Stomach (tissue), 9 donors: Measurements from ENCODE around the gene GSKIP. TPM values are rescaled to one million over a fixed set of nuclear protein-coding genes. Genes with fewer than 3 reads are reported as not detected.
"Not testable (repeated sequence)": the region's sequence is repeated elsewhere in the genome, so short reads cannot be mapped to it uniquely, and the experiment has no call there.

ENCODE experiments used
- DNase-seq, 2 donors: peaks; one replicate each; pipeline versions ENCODE4 v3.0.0 to v3.0.0-alpha.2; 2013 to 2019
- H3K27ac ChIP-seq, 5 donors: fragments of 200-600 bp in 4 of 5; sonication (generic) in 4 of 5; one replicate each; pipeline ENCODE4 v1.5.1; 2013 to 2019; ENCODE audit warnings: mild to moderate bottlenecking in 1 of 5, moderate library complexity in 1 of 5
- H3K27me3 ChIP-seq, 3 donors: fragments of 200-600 bp; sonication (generic); one replicate each; pipeline ENCODE4 v1.5.1; 2017 to 2019; ENCODE audit warnings: mixed run types in 1 of 3
- H3K36me3 ChIP-seq, 4 donors: fragments of 200-600 bp; sonication (generic); 1 replicate in 3 of 4; 2 replicates in 1 of 4; pipeline ENCODE4 v1.5.1; 2016 to 2019
- H3K4me1 ChIP-seq, 4 donors: fragments of 200-600 bp; sonication (generic); one replicate each; pipeline ENCODE4 v1.5.1; 2016 to 2019
- H3K4me3 ChIP-seq, 4 donors: fragments of 200-600 bp; sonication (generic) in 3 of 4; one replicate each; pipeline ENCODE4 v1.5.1; 2016 to 2019; ENCODE audit warnings: mild to moderate bottlenecking in 1 of 4
- H3K9me3 ChIP-seq, 4 donors: fragments of 200-600 bp; sonication (generic); one replicate each; pipeline ENCODE4 v1.5.1; 2016 to 2019
- EP300 ChIP-seq: sonication (generic); formaldehyde crosslinking; IDR thresholded peaks from one replicate; pipeline ENCODE4 v1.6.1; 2017; ENCODE audit warnings: antibody characterized with exemption
- POLR2A ChIP-seq, 4 donors: fragments of 450-650 bp; IDR thresholded peaks; one replicate each; pipeline ENCODE4 v1.6.1; 2016; ENCODE audit warnings: antibody characterized with exemption in 4 of 4, control low read depth in 2 of 4, mild to moderate bottlenecking in 1 of 4, moderate library complexity in 1 of 4
- POLR2AphosphoS5 ChIP-seq, 3 donors: sonication (generic); formaldehyde crosslinking; IDR thresholded peaks; one replicate each; pipeline ENCODE4 v1.6.1; 2016; ENCODE audit warnings: antibody characterized with exemption in 3 of 3
- WGBS, 5 donors: extraction: QIAGEN DNeasy Blood & Tissue Kit in 3 of 5; methylation state at CpG; one replicate each; pipeline versions ENCODE4 v1.1.5 to v1.1.7; 2013 to 2018; 5-methylcytosine and 5-hydroxymethylcytosine counted together
- intact Hi-C: fragments of 100-400 bp; cut with DNase I; formaldehyde crosslinking; loops from one replicate; pipeline ENCODE4 v1.15.1; 2023; ENCODE audit warnings: low total_unique reads
- polyA plus RNA-seq, 3 donors: library from polyadenylated mRNA; stranded (reverse); fragments of 200-250 nt; gene quantifications; one replicate each; pipeline ENCODE4 v1.2.3, GENCODE V29; 2013
- total RNA-seq, 5 donors: library from RNA; depleted of rRNA; stranded (reverse); fragments of >200 nt; gene quantifications; one replicate each; pipeline versions ENCODE4 v1.1.0 to v1.2.3, GENCODE V29; 2014 to 2016
- TF ChIP-seq, protein P1 (sequence below), 7 experiments: fragments of 450-650 bp in 4 of 7; fragments of 200-600 bp in 3 of 7; sonication (generic) in 3 of 7; IDR thresholded peaks; one replicate each; pipeline ENCODE4 v1.5.1; 2016 to 2019; ENCODE audit warnings: antibody characterized with exemption in 7 of 7, control low read depth in 2 of 7, mild to moderate bottlenecking in 1 of 7
- donor health status: healthy with polysubstance abuse.
- donor health status: Bipolar disorder and iron deficiency.
- donor health status: healthy.

GSKIP gene
- total and polyA plus RNA-seq, 8 donors, result 3.8 to 93.9 (median 12.1) TPM

DNA sequence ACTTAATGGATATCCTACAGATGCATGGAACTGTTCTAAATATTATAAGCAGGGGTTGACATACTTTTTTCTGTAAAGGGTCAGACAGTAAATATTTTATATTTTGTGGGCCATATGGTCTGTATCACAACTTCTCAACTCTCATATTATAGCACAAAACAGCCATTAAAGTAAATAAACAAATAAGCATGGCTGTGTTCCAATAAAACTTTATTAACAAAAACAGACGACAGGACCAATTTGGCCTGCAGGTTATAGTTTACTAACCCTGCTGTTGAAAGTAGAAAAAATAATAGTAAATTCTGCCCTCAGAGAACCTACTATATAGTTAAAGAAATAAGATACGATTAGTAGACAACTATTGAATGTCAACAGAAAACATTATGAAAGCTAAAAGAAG, 17.7 kb upstream of the GSKIP start:
- WGBS, 5 donors, result 88 to 95% (median 93%) methylated on average over 2 of the region's 2 CpGs
- Histone ChIP-seq H3K27me3 (no peaks in the 10 kb centered on the region), H3K36me3 (peaks cover 0 to 31% (median 23%) of the 10 kb centered on the region in 4 donors), H3K4me1 (peaks cover 0 to 9% (median 5%) of the 10 kb centered on the region in 4 donors), H3K27ac (no peak overlapping the region), H3K4me3 (no peak overlapping the region), H3K9me3 (no peaks in the 10 kb centered on the region)
- intact Hi-C loops, result no loop called here
- TF ChIP-seq EP300 (no peak), POLR2A (IDR thresholded peaks at IDR 0.05) (no peak), POLR2AphosphoS5 (IDR thresholded peaks at IDR 0.05) (no peak)
- TF ChIP-seq, protein P1, sequence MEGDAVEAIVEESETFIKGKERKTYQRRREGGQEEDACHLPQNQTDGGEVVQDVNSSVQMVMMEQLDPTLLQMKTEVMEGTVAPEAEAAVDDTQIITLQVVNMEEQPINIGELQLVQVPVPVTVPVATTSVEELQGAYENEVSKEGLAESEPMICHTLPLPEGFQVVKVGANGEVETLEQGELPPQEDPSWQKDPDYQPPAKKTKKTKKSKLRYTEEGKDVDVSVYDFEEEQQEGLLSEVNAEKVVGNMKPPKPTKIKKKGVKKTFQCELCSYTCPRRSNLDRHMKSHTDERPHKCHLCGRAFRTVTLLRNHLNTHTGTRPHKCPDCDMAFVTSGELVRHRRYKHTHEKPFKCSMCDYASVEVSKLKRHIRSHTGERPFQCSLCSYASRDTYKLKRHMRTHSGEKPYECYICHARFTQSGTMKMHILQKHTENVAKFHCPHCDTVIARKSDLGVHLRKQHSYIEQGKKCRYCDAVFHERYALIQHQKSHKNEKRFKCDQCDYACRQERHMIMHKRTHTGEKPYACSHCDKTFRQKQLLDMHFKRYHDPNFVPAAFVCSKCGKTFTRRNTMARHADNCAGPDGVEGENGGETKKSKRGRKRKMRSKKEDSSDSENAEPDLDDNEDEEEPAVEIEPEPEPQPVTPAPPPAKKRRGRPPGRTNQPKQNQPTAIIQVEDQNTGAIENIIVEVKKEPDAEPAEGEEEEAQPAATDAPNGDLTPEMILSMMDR (IDR thresholded peaks at IDR 0.05), result no peak
- DNase-seq, result no peak

DNA sequence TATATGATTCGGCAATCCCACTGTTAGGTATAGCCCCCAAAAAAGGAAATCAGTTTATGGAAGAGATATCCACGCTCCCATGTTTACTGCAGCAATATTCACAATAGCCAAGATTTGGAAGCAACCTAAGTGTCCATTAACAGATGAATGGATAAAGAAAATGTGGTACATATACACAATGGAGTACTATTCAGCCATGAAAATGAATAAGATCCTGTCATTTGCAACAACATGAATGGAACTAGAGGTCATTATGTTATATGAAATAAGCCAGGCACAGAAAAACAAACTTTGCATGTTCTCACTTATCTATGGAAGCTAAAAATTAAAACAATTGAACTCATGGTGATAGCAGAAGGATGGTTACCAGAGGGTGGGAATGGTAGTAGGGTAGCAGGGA, 15.4 kb upstream of the GSKIP start:
- H3K36me3 ChIP-seq, intact Hi-C loops, DNase-seq, H3K27me3 ChIP-seq, H3K4me3 ChIP-seq, H3K9me3 ChIP-seq, H3K27ac ChIP-seq: not testable (repeated sequence)
- 92 to 100% (median 98%) methylated on average over 2 of the region's 2 CpGs for WGBS, 5 donors
- H3K4me1 ChIP-seq, result peaks cover 0 to 29% (median 7%) of the 10 kb centered on the region in 4 donors

DNA sequence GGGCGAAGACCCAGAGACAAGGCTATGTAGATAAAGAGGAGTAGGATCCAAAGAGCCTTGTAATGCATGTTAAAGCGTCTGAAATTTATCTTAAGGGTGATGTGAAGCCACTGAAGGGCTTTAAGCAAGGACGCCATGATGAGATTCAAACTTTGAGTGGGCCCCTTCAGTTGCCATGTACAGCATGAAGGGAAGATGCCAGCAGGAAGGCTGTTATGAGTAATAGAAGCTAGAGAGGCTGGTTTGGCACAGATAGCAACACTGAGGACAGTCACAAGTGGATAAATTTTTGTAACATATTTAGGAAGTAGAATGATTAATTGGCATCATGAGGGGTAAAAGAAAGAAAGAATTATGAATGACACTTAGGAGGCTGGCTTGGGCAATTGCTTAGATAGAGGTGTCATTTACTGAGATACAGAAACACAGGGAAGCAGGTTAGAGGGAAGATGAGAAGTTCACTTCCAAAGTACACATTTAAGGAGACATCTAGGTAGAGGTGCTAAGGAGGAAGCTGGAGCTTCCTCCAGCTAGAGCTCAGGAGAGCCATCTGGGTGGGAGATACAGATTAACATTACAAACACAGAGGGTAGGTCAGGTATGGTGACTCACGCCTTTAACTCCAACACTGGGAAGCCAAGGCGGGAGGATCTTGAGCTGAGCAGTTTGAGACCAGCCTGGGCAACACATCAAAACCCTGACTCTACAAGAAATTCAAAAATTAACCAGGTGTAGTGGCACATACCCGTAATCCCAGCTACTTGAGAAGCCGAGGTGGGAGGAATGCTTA, 13.8 kb upstream of the GSKIP start:
- no peak for DNase-seq
- H3K27ac ChIP-seq, result no peak overlapping the region
- H3K36me3 ChIP-seq, result peaks cover 0 to 2% (median 0%) of the 10 kb centered on the region in 4 donors
- peaks cover 0 to 33% (median 8%) of the 10 kb centered on the region in 4 donors for H3K4me1 ChIP-seq
- no peaks in the 10 kb centered on the region for H3K9me3 ChIP-seq
- no peaks in the 10 kb centered on the region for H3K27me3 ChIP-seq
- intact Hi-C loops, result no loop called here
- H3K4me3 ChIP-seq, result no peak overlapping the region
- TF ChIP-seq, protein P1 (IDR thresholded peaks at IDR 0.05), result no peak
- TF ChIP-seq POLR2AphosphoS5 (IDR thresholded peaks at IDR 0.05), result no peak
- WGBS, 5 donors, result 86 to 94% (median 94%) methylated on average over 7 of the region's 7 CpGs

DNA sequence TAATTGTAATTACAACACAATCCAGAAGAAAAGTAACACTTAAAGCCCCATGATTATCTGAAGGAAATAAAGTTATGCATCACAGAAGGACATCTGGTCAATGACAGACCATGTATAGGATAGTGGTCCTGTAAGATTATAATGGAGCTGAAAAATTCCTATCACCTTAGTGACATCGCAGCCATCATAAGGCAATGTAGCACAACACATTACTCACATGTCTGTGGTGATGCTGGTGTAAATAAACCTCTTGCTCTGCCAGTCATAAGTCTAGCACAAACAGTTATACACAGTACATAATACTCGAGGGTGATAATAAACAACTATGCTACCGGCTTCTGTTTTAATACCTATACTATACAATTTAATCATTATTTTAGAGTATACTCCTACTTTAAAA, 11.3 kb upstream of the GSKIP start:
- DNase-seq, result no peak
- 73 to 86% (median 78%) methylated on average over 3 of the region's 3 CpGs for WGBS, 5 donors
- H3K4me3 ChIP-seq, result no peak overlapping the region
- H3K36me3 ChIP-seq, result peaks cover 0 to 2% (median 0%) of the 10 kb centered on the region in 4 donors
- no peak for TF ChIP-seq POLR2AphosphoS5 (IDR thresholded peaks at IDR 0.05)
- TF ChIP-seq, protein P1 (IDR thresholded peaks at IDR 0.05), result no peak
- no peak for TF ChIP-seq POLR2A (IDR thresholded peaks at IDR 0.05)
- TF ChIP-seq EP300, result no peak
- intact Hi-C loops, result no loop called here
- H3K27me3 ChIP-seq, result no peaks in the 10 kb centered on the region
- H3K27ac ChIP-seq, result no peak overlapping the region
- no peaks in the 10 kb centered on the region for H3K9me3 ChIP-seq
- H3K4me1 ChIP-seq, result peaks cover 0 to 33% (median 8%) of the 10 kb centered on the region in 4 donors

DNA sequence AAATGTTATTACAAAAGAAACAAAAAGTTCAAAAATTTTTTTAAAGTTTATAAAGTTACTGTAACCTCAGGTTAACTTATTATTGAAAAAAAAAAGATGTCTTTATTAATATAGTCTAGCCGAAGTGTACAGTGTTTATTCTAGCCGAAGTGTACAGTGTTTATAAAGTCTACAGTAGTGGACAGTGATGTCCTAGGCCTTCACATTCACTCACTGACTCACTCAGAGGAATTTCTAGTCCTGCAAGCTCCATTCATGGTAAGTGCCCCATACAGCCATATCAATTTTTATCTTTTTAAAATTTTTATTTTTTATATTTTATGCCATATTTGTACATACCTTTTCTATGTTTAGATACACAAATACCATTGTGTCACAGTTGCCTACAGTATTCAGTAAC, 10.6 kb upstream of the GSKIP start:
- Histone ChIP-seq H3K9me3 (no peaks in the 10 kb centered on the region), H3K36me3 (peaks cover 0 to 2% (median 0%) of the 10 kb centered on the region in 4 donors), H3K27ac (no peak overlapping the region), H3K27me3 (no peaks in the 10 kb centered on the region), H3K4me3 (no peak overlapping the region), H3K4me1 (peaks cover 0 to 33% (median 8%) of the 10 kb centered on the region in 4 donors)
- TF ChIP-seq, protein P1 (IDR thresholded peaks at IDR 0.05), result no peak
- no peak for TF ChIP-seq EP300
- no peak for TF ChIP-seq POLR2A (IDR thresholded peaks at IDR 0.05)
- no peak for TF ChIP-seq POLR2AphosphoS5 (IDR thresholded peaks at IDR 0.05)
- intact Hi-C loops, result no loop called here
- no peak for DNase-seq
- WGBS, 5 donors, result 25 to 53% (median 34%) methylated on average over 2 of the region's 2 CpGs
